Cardiac septum (tissue), 1 donor: ENCODE results near the gene PAX8. TPM values are rescaled to one million over a fixed set of nuclear protein-coding genes. Genes with fewer than 3 reads are reported as not detected.

Experiments used
- DNase-seq: peaks from one replicate; pipeline ENCODE4 v3.0.0-alpha.2; 2020; ENCODE audit warnings: low spot score
- intact Hi-C: fragments of 100-400 bp; cut with DNase I; formaldehyde crosslinking; loops from one replicate; pipeline ENCODE4 v1.14.0; 2022
- total RNA-seq: library from RNA; stranded (reverse); fragmentation: NEBNext Ultra II Directional; extraction: Animal tissue kit (Norgen Biotek cat#: 25700); gene quantifications from one replicate; pipeline ENCODE4 v1.2.1, GENCODE V29; 2021
- donor health status: DM: no; HTN: no; CAD: no.

Gene PAX8
- total RNA-seq, 1 donor from 2014 or later, result 0.35 TPM

- intact Hi-C loops, result no loop called here
- peak; percentile 46 for DNase-seq
These were observed 99.8 kb downstream of the PAX8 start for GRCh38 chr2:113178891-113179290.

- peak; percentile 22 for DNase-seq
- intact Hi-C loops, result no loop called here
These were observed 100.5 kb downstream of the PAX8 start for GRCh38 chr2:113178069-113178746.

- intact Hi-C loops, result no loop called here
- DNase-seq, result peak; percentile 70
These were observed 101.9 kb downstream of the PAX8 start for GRCh38 chr2:113176696-113177355.

- DNase-seq, result peak; percentile 60
- intact Hi-C loops, result no loop called here
These were observed 102.7 kb downstream of the PAX8 start for GRCh38 chr2:113175736-113176695.

- intact Hi-C loops, result no loop called here
- peak; percentile 69 for DNase-seq
These were observed 103.6 kb downstream of the PAX8 start for GRCh38 chr2:113175042-113175628.

GRCh38 chr2:113174376-113174750 is 104.4 kb downstream of the PAX8 start:
- intact Hi-C loops, result no loop called here

GRCh38 chr2:113173542-113174375 is 105.0 kb downstream of the PAX8 start, which contains the start of gene PSD4:
Gene PSD4, plus strand, starts transcription at chr2:113173971. Its CDS starts 8,486 bp downstream, at chr2:113182457.
- peak; percentile 93 for DNase-seq

More at GRCh38 chr2:113174376-113174750, 104.4 kb downstream of the PAX8 start:
- DNase-seq, result no peak

GRCh38 chr2:113172721-113173541 is 105.8 kb downstream of the PAX8 start:
- intact Hi-C loops, result no loop called here
- peak; percentile 64 for DNase-seq

More at GRCh38 chr2:113173542-113174375, 105.0 kb downstream of the PAX8 start, which contains the start of gene PSD4:
- intact Hi-C loops, result no loop called here

GRCh38 chr2:113171334-113172075 is 107.2 kb downstream of the PAX8 start:
- intact Hi-C loops, result no loop called here
- DNase-seq, result peak; percentile 31

- no peak for DNase-seq
- intact Hi-C loops, result no loop called here
These were observed 109.1 kb downstream of the PAX8 start for GRCh38 chr2:113169586-113169985.

GRCh38 chr2:113169002-113169530 is 109.7 kb downstream of the PAX8 start:
- intact Hi-C loops, result no loop called here
- no peak for DNase-seq

GRCh38 chr2:113167962-113168340 is 110.8 kb downstream of the PAX8 start:
- intact Hi-C loops, result no loop called here
- DNase-seq, result no peak

- no peak for DNase-seq
- intact Hi-C loops, result no loop called here
These were observed 111.4 kb downstream of the PAX8 start for GRCh38 chr2:113167115-113167932.

GRCh38 chr2:113166187-113166645 is 112.5 kb downstream of the PAX8 start:
- intact Hi-C loops, result no loop called here
- no peak for DNase-seq
